GM13976 (cell line): ENCODE data around the gene PLCB1.

ENCODE experiments used
- DNase-seq: peaks from one replicate; pipeline ENCODE4 v3.0.0; 2012; ENCODE audit warnings: low spot score
- CTCF ChIP-seq: IDR thresholded peaks from 2 replicates; pipeline ENCODE4 v1.5.1; 2012; ENCODE audit warnings: borderline replicate concordance, mild to moderate bottlenecking; ENCODE audit not compliant: insufficient read depth; ENCODE audit errors: extremely low read depth, missing control alignments, control extremely low read depth
- in situ Hi-C: fragments of 300-500 bp; cut with MboI; formaldehyde crosslinking; loops from one replicate; pipeline ENCODE4 v1.12.0; 2022; ENCODE audit warnings: low sequenced_read_pairs, mixed read lengths, inconsistent platforms; ENCODE audit not compliant: unreplicated experiment

The PLCB1 gene

GRCh38 chr20:8579035-8579434 lies 447.0 kb downstream of the PLCB1 start:
- in situ Hi-C loops: no loop called here
- DNase-seq: no peak

GRCh38 chr20:8581446-8582183 lies 449.5 kb downstream of the PLCB1 start:
- in situ Hi-C loops: no loop called here
- no peak for DNase-seq
- TF ChIP-seq CTCF: no peak

More at GRCh38 chr20:8579035-8579434, 447.0 kb downstream of the PLCB1 start:
- no peak for TF ChIP-seq CTCF

GRCh38 chr20:8583012-8583565 lies 451.0 kb downstream of the PLCB1 start:
- in situ Hi-C loops: no loop called here
- no peak for DNase-seq
- TF ChIP-seq CTCF: no peak

- no peak for TF ChIP-seq CTCF
- in situ Hi-C loops: no loop called here
- DNase-seq: no peak
Measured at GRCh38 chr20:8583566-8584043, 451.5 kb downstream of the PLCB1 start.

- in situ Hi-C loops: no loop called here
- TF ChIP-seq CTCF: no peak
- DNase-seq: no peak
Measured at GRCh38 chr20:8587251-8587650, 455.2 kb downstream of the PLCB1 start.

GRCh38 chr20:8587810-8588209 lies 455.7 kb downstream of the PLCB1 start:
- in situ Hi-C loops: no loop called here
- no peak for TF ChIP-seq CTCF
- no peak for DNase-seq
